ENCODE data around the gene F7.

The F7 gene

GRCh38 chr13:113096745-113097305 is 8.8 kb upstream of the F7 start:
- Histone ChIP-seq H2AFZ (ENCODE audit: low read depth, low read length, severe bottlenecking) (no peak overlapping the region), H3K4me3 (ENCODE audit: insufficient read depth, low read length, poor library complexity, severe bottlenecking) (no peak overlapping the region), H4K20me1 (ENCODE audit: low read depth, low read length) (no peaks in the 10 kb centered on the region), H3K9me2 (replicated peaks; ENCODE audit: insufficient read depth, low read length) (no peaks in the 10 kb centered on the region), H3K27me3 (ENCODE audit: low read length) (0 out of 2 replicates have a peak, but pooled peaks cover 3% of the 10 kb centered on the region), H3K9me3 (ENCODE audit: insufficient read depth, low read length) (no peaks in the 10 kb centered on the region), H3K27ac (ENCODE audit: low read depth, low read length) (no peak overlapping the region), H3K79me2 (ENCODE audit: insufficient read depth, low read length) (no peaks in the 10 kb centered on the region), H3F3A (ENCODE audit: insufficient read depth) (no peaks in the 10 kb centered on the region), H3K9ac (ENCODE audit: low read length) (no peak overlapping the region), H3K36me3 (ENCODE audit: low read length) (no peaks in the 10 kb centered on the region), H3K4me2 (ENCODE audit: low read depth, low read length, poor library complexity, severe bottlenecking) (no peak overlapping the region)
- TF ChIP-seq EZH2phosphoT487 (conservative IDR thresholded peaks at IDR 0.05; ENCODE audit: low read length) = no peak
- no peak for TF ChIP-seq CTCF (IDR thresholded peaks at IDR 0.05; ENCODE audit: insufficient read depth, low read length, poor library complexity, severe bottlenecking)

- no peaks in the 10 kb centered on the region for H3F3A ChIP-seq (ENCODE audit: insufficient read depth)
- no peaks in the 10 kb centered on the region for H3K9me3 ChIP-seq (ENCODE audit: insufficient read depth, low read length)
- H3K4me2 ChIP-seq (ENCODE audit: low read depth, low read length, poor library complexity, severe bottlenecking) = no peak overlapping the region
- TF ChIP-seq CTCF (IDR thresholded peaks at IDR 0.05; ENCODE audit: insufficient read depth, low read length, poor library complexity, severe bottlenecking) = no peak
- no peak for TF ChIP-seq EZH2phosphoT487 (conservative IDR thresholded peaks at IDR 0.05; ENCODE audit: low read length)
- H3K27ac ChIP-seq (ENCODE audit: low read depth, low read length) = no peak overlapping the region
- H3K9ac ChIP-seq (ENCODE audit: low read length) = no peak overlapping the region
- 0 out of 2 replicates have a peak, but pooled peaks cover 3% of the 10 kb centered on the region for H3K27me3 ChIP-seq (ENCODE audit: low read length)
- H4K20me1 ChIP-seq (ENCODE audit: low read depth, low read length) = no peaks in the 10 kb centered on the region
- no peaks in the 10 kb centered on the region for H3K36me3 ChIP-seq (ENCODE audit: low read length)
- H2AFZ ChIP-seq (ENCODE audit: low read depth, low read length, severe bottlenecking) = no peak overlapping the region
- H3K9me2 ChIP-seq (replicated peaks; ENCODE audit: insufficient read depth, low read length) = no peaks in the 10 kb centered on the region
- no peaks in the 10 kb centered on the region for H3K79me2 ChIP-seq (ENCODE audit: insufficient read depth, low read length)
- no peak overlapping the region for H3K4me3 ChIP-seq (ENCODE audit: insufficient read depth, low read length, poor library complexity, severe bottlenecking)
Observed at GRCh38 chr13:113097651-113098050, 7.9 kb upstream of the F7 start.

- H3K79me2 ChIP-seq (ENCODE audit: insufficient read depth, low read length) = no peaks in the 10 kb centered on the region
- H2AFZ ChIP-seq (ENCODE audit: low read depth, low read length, severe bottlenecking) = no peak overlapping the region
- no peaks in the 10 kb centered on the region for H3F3A ChIP-seq (ENCODE audit: insufficient read depth)
- H3K9me2 ChIP-seq (replicated peaks; ENCODE audit: insufficient read depth, low read length) = no peaks in the 10 kb centered on the region
- no peak overlapping the region for H3K4me2 ChIP-seq (ENCODE audit: low read depth, low read length, poor library complexity, severe bottlenecking)
- H3K4me3 ChIP-seq (ENCODE audit: insufficient read depth, low read length, poor library complexity, severe bottlenecking) = no peak overlapping the region
- no peaks in the 10 kb centered on the region for H4K20me1 ChIP-seq (ENCODE audit: low read depth, low read length)
- no peaks in the 10 kb centered on the region for H3K9me3 ChIP-seq (ENCODE audit: insufficient read depth, low read length)
- no peak overlapping the region for H3K9ac ChIP-seq (ENCODE audit: low read length)
- H3K36me3 ChIP-seq (ENCODE audit: low read length) = no peaks in the 10 kb centered on the region
- 0 out of 2 replicates have a peak, but pooled peaks cover 3% of the 10 kb centered on the region for H3K27me3 ChIP-seq (ENCODE audit: low read length)
- no peak for TF ChIP-seq EZH2phosphoT487 (conservative IDR thresholded peaks at IDR 0.05; ENCODE audit: low read length)
- no peak for TF ChIP-seq CTCF (IDR thresholded peaks at IDR 0.05; ENCODE audit: insufficient read depth, low read length, poor library complexity, severe bottlenecking)
- no peak overlapping the region for H3K27ac ChIP-seq (ENCODE audit: low read depth, low read length)
Observed at GRCh38 chr13:113098162-113098732, 7.3 kb upstream of the F7 start.
